Colonic mucosa (tissue), 4 donors: ENCODE results near the gene RNF224. TPM values are rescaled to one million over a fixed set of nuclear protein-coding genes. Genes with fewer than 3 reads are reported as not detected.

Experiments used
- DNase-seq: peaks from one replicate; pipeline ENCODE4 v3.0.0-alpha.2; 2020
- H3K27ac ChIP-seq: fragments of 200-600 bp; one replicate; pipeline ENCODE4 v1.8.0; 2021
- H3K27me3 ChIP-seq: fragments of 200-600 bp; one replicate; pipeline ENCODE4 v1.8.0; 2021
- H3K36me3 ChIP-seq: fragments of 200-600 bp; one replicate; pipeline ENCODE4 v1.8.0; 2021
- H3K4me1 ChIP-seq: fragments of 200-600 bp; one replicate; pipeline ENCODE4 v1.8.0; 2021; ENCODE audit warnings: mild to moderate bottlenecking
- H3K4me3 ChIP-seq: fragments of 200-600 bp; one replicate; pipeline ENCODE4 v1.8.0; 2021
- H3K9ac ChIP-seq, 2 donors: one replicate each; pipeline ENCODE4 v1.7.0; 2013; ENCODE audit warnings: control low read depth in 2 of 2, low read depth in 2 of 2, low read length in 2 of 2
- H3K9me3 ChIP-seq: fragments of 200-600 bp; one replicate; pipeline ENCODE4 v1.8.0; 2021
- intact Hi-C: fragments of 100-400 bp; cut with DNase I; formaldehyde crosslinking; loops from one replicate; pipeline ENCODE4 v1.14.1; 2022
- total RNA-seq, 2 donors: library from RNA; stranded (reverse); fragmentation: NEBNext Ultra II Directional in 1 of 2; extraction: Animal tissue kit (Norgen Biotek cat#: 25700) in 1 of 2; gene quantifications; one replicate each; pipeline ENCODE4 v1.2.1, GENCODE V29; 2021
- TF ChIP-seq, protein P1 (sequence below): fragments of 200-600 bp; IDR thresholded peaks from one replicate; pipeline ENCODE4 v1.8.0; 2022; ENCODE audit warnings: antibody characterized with exemption, mild to moderate bottlenecking
- donor health status: healthy.
- donor health status: DM: no; HTN: no; CAD: no.
- donor health status: DM: no; HTN: no; CAD: no.

RNF224 gene
- total RNA-seq, 2 donors from 2014 or later: not detected

DNA sequence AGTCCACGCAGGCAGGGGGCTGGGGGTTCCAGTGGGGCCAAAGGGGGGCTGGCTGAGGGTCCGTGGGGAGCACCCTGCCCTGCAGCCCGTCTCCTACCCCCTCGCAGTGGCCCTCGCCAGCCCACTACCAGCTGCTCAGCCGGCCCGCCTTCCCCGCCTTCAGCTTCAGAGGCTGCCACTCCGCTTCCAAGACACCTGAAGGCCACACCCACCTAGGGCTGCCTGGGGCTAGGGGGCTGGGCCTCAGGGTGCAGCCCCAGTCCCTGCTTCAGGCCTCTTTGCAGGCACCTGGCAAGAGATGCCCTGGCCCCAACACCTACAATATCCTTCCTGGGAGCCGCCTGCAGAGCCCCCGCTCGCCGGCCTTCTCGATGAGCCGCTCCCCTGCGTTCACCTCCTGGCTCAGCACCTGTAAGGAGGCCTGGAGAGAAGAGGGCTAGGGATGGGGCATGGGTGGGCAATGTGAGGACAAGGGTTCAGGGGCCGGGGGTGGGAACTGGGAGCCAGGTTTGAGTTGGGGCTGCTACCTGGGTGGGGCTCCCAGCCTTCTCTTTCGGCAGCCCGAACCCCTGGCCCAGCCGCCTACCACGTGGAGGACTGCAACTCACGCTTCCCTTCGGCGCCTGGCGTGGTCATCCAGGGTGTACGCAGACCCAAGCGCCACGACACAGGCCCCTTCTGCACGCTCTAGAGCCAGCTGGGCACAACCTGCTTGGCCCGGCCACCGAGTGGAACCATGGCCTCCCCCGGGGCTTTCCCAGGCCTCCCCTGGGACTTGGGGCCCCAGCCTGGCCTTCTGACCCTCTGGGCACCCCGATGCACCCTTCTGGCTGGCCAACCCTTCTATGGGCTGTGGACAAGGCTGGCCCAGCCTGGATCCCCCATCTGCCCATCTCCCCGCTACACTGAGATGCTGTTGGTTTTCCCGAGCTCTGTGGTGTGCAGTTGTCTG lies 25.5 kb downstream of the RNF224 start:
- Histone ChIP-seq H3K36me3 (no peaks in the 10 kb centered on the region), H3K4me1 (peaks cover 11% of the 10 kb centered on the region), H3K27ac (no peak overlapping the region), H3K9ac (no peak overlapping the region), H3K27me3 (no peaks in the 10 kb centered on the region), H3K4me3 (no peak overlapping the region), H3K9me3 (no peaks in the 10 kb centered on the region)
- intact Hi-C loops: no loop called here
- TF ChIP-seq, protein P1, sequence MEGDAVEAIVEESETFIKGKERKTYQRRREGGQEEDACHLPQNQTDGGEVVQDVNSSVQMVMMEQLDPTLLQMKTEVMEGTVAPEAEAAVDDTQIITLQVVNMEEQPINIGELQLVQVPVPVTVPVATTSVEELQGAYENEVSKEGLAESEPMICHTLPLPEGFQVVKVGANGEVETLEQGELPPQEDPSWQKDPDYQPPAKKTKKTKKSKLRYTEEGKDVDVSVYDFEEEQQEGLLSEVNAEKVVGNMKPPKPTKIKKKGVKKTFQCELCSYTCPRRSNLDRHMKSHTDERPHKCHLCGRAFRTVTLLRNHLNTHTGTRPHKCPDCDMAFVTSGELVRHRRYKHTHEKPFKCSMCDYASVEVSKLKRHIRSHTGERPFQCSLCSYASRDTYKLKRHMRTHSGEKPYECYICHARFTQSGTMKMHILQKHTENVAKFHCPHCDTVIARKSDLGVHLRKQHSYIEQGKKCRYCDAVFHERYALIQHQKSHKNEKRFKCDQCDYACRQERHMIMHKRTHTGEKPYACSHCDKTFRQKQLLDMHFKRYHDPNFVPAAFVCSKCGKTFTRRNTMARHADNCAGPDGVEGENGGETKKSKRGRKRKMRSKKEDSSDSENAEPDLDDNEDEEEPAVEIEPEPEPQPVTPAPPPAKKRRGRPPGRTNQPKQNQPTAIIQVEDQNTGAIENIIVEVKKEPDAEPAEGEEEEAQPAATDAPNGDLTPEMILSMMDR: no peak
- no peak for DNase-seq

GRCh38 chr9:137253717-137254623 lies 26.7 kb downstream of the RNF224 start:
- Histone ChIP-seq H3K27ac (peak overlapping the region; percentile 72), H3K4me3 (peak overlapping the region; percentile 92), H3K27me3 (no peaks in the 10 kb centered on the region), H3K9me3 (no peaks in the 10 kb centered on the region), H3K36me3 (no peaks in the 10 kb centered on the region), H3K4me1 (peaks cover 11% of the 10 kb centered on the region), H3K9ac (peak overlapping the region; percentile 70 to 88)
- DNase-seq: peak; percentile 66
- intact Hi-C loops: no loop called here
- TF ChIP-seq, protein P1: no peak

DNA sequence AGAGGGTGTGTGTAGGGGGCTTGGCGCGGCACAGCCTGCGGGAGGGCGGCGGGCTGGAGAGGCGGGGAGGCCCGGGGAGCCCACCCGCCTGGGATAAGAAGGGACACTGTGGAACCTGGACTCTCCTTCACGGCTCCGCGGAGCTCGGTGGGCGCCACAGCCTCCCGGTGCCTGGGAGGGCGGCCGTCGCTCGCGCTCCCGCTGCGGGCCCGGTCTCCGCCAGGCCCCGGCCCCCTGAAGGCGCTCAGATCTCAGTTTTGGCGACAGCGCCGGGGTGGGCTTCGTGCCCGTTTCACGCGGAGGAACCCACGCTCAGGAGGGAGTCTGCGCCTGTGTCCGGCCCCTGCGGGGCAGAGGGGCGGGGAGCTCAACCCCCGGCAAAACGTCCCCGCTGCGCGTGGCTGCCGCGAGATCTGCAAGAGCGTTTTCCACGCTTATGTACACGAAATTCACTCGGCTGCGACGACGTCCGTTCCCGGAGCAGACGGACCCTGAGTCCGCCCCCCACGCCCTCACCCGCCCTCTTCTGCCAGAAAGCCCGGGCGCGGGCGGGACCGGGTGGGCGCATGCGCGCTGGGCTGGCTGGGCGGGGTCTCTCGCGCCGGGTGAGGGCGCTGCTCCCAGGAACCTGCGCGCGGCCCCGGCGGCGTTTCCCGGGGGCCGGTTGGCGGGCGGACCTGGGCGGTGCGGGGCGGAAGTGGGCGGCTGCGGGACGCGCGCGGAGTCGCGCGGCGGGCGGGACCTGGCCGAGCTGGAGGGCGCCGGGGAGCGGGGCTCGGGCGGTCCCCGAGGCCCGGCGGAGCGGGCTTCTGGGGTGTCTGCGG lies 27.5 kb downstream of the RNF224 start, which contains the start of gene NELFB:
Gene NELFB, plus strand, starts transcription at position 704 of the 824 bp plus-strand sequence.
- H3K9ac ChIP-seq: peak within 1 kb of the TSS; percentile 78 to 89
- TF ChIP-seq, protein P1: no peak
- peak within 1 kb of the TSS; percentile 72 for H3K27ac ChIP-seq
- H3K27me3 ChIP-seq: no peaks in the 10 kb centered on the region
- H3K9me3 ChIP-seq: no peaks in the 10 kb centered on the region
- H3K4me3 ChIP-seq: peak within 1 kb of the TSS; percentile 92
- peak; percentile 95 for DNase-seq
- intact Hi-C loops: no loop called here
- H3K4me1 ChIP-seq: peaks cover 11% of the 10 kb centered on the region
- H3K36me3 ChIP-seq: no peaks in the 10 kb centered on the region

DNA sequence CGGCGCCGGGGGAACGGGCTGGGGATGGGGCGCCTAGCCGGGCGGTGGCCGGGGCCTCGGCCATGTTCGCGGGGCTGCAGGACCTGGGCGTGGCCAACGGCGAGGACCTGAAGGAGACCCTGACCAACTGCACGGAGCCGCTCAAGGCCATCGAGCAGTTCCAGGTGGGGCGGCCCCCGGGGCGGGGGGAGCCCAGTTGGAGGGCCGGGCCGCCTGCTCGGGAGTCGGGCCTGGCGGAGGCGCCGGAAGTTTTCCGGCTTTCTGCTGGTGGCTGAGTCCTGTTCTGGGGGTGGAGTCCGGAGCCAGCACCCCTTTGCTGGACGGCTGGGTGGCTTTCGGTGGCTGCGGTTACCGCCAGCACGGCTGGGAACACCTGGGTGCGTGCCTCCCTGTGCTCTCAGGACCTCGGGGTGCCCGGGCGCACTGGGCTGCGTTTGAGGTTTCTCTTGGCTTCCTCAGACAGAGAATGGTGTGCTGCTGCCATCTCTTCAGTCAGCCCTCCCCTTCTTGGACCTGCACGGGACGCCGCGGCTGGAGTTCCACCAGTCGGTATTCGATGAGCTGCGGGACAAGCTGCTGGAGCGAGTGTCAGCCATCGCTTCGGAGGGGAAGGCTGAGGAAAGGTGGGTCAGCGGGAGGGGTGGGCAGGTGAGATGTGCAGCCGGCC lies 28.3 kb downstream of the RNF224 start:
- H3K9me3 ChIP-seq: no peaks in the 10 kb centered on the region
- H3K36me3 ChIP-seq: no peaks in the 10 kb centered on the region
- H3K4me1 ChIP-seq: peaks cover 11% of the 10 kb centered on the region
- TF ChIP-seq, protein P1: no peak
- DNase-seq: peak; percentile 65
- H3K4me3 ChIP-seq: peak overlapping the region; percentile 92
- peak overlapping the region; percentile 78 to 89 for H3K9ac ChIP-seq
- intact Hi-C loops: no loop called here
- H3K27ac ChIP-seq: peak overlapping the region; percentile 69
- no peaks in the 10 kb centered on the region for H3K27me3 ChIP-seq
